Kidney epithelial cell (primary cell): ENCODE results near the gene RNF126. TPM values are rescaled to one million over a fixed set of nuclear protein-coding genes. Genes with fewer than 3 reads are reported as not detected.

Experiments used
- DNase-seq: peaks from one replicate; pipeline ENCODE4 v3.0.0-alpha.2; 2010; ENCODE audit warnings: low read depth
- H3K27me3 ChIP-seq: 2 replicates; pipeline ENCODE4 v1.6.0; 2011; ENCODE audit warnings: low read length; ENCODE audit not compliant: control insufficient read depth, insufficient read depth
- H3K36me3 ChIP-seq: 2 replicates; pipeline ENCODE4 v1.5.1; 2011; ENCODE audit warnings: low read length; ENCODE audit not compliant: control insufficient read depth, insufficient read depth
- H3K4me3 ChIP-seq: 2 replicates; pipeline ENCODE4 v1.5.1; 2011; ENCODE audit warnings: low read depth, mild to moderate bottlenecking, control low read depth, low read length
- CTCF ChIP-seq: IDR thresholded peaks from 2 replicates; pipeline ENCODE4 v1.5.1; 2011; ENCODE audit warnings: mild to moderate bottlenecking, moderate library complexity, low read length, control low read depth, inconsistent platforms; ENCODE audit not compliant: insufficient read depth, poor library complexity, severe bottlenecking
- total RNA-seq: library from RNA; depleted of rRNA; stranded (reverse); fragments of >200 nt; gene quantifications from 2 replicates; pipeline ENCODE4 v1.2.3, GENCODE V29; 2015

The RNF126 gene
- total RNA-seq, 1 donor from 2014 or later = 77.6 TPM

- peaks cover 3% of the 10 kb centered on the region for H3K36me3 ChIP-seq
- H3K27me3 ChIP-seq = no peaks in the 10 kb centered on the region
- H3K4me3 ChIP-seq = no peak overlapping the region
- no peak for DNase-seq
- no peak for TF ChIP-seq CTCF
Measured at GRCh38 chr19:651114-651818, 11.7 kb downstream of the RNF126 start.

- H3K36me3 ChIP-seq = peaks cover 3% of the 10 kb centered on the region
- no peak for DNase-seq
Measured at GRCh38 chr19:650121-650520, 12.9 kb downstream of the RNF126 start.

GRCh38 chr19:648904-649801 lies 13.9 kb downstream of the RNF126 start:
- TF ChIP-seq CTCF = no peak
- no peaks in the 10 kb centered on the region for H3K27me3 ChIP-seq
- no peak for DNase-seq
- H3K36me3 ChIP-seq = peaks cover 3% of the 10 kb centered on the region
- H3K4me3 ChIP-seq = no peak overlapping the region

More at GRCh38 chr19:650121-650520, 12.9 kb downstream of the RNF126 start:
- Histone ChIP-seq H3K27me3 (no peaks in the 10 kb centered on the region), H3K4me3 (no peak overlapping the region)
- TF ChIP-seq CTCF = no peak

GRCh38 chr19:648305-648704 lies 14.7 kb downstream of the RNF126 start:
- H3K4me3 ChIP-seq = no peak overlapping the region
- H3K36me3 ChIP-seq = peaks cover 3% of the 10 kb centered on the region
- TF ChIP-seq CTCF = no peak
- DNase-seq = no peak
- H3K27me3 ChIP-seq = no peaks in the 10 kb centered on the region

GRCh38 chr19:647566-648284 lies 15.3 kb downstream of the RNF126 start:
- H3K27me3 ChIP-seq = no peaks in the 10 kb centered on the region
- no peak for TF ChIP-seq CTCF
- no peak for DNase-seq
- H3K4me3 ChIP-seq = no peak overlapping the region
- peaks cover 3% of the 10 kb centered on the region for H3K36me3 ChIP-seq
